ENCODE measurements around the gene BANP. TPM values are rescaled to one million over a fixed set of nuclear protein-coding genes. Genes with fewer than 3 reads are reported as not detected.
"Not testable (repeated sequence)": the region's sequence is repeated elsewhere in the genome, so short reads cannot be mapped to it uniquely, and the experiment has no call there.

The BANP gene
- total RNA-seq, 8 experiments from 2014 or later = 12.9 to 28.1 (median 18.5) TPM

DNA sequence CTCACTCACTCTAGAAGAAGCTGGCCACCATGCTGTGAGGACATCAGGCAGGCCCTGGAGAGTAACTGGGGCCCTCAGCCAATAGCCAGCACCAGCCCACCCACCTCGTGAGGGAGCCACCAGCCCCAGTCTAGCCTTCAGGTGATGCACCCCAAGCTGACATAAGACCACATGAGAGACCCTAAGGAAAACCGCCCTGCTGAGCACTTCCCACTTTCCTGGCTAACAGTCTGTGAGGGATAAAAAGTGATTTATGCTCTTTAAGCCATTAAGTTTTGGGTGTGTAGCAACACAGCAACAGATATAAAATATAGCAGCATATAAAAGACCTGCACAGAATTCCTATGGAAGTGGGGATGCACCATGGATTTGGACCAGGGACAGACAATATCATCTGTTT is 145.4 kb downstream of the BANP start:
- H3K27ac ChIP-seq; ATAC-seq (replicated peaks in 6 of 8); H3K4me3 ChIP-seq; in situ Hi-C loops (cut with MboI; ENCODE audit: low pct_unique_long_range_greater_than_20kb in 2 of 9, low sequenced_read_pairs in 9 of 9, unreplicated experiment in 9 of 9): not testable (repeated sequence)
- WGBS, 10 experiments = 0 to 100% (median 80%) methylated on average over 1 of the region's 2 CpGs; no CpG with 5 or more reads in 6 of the 10 experiments
- peaks cover 5 to 12% of the 10 kb centered on the region in 2 donors for H3K4me1 ChIP-seq (replicated peaks in 1 of 2)

DNA sequence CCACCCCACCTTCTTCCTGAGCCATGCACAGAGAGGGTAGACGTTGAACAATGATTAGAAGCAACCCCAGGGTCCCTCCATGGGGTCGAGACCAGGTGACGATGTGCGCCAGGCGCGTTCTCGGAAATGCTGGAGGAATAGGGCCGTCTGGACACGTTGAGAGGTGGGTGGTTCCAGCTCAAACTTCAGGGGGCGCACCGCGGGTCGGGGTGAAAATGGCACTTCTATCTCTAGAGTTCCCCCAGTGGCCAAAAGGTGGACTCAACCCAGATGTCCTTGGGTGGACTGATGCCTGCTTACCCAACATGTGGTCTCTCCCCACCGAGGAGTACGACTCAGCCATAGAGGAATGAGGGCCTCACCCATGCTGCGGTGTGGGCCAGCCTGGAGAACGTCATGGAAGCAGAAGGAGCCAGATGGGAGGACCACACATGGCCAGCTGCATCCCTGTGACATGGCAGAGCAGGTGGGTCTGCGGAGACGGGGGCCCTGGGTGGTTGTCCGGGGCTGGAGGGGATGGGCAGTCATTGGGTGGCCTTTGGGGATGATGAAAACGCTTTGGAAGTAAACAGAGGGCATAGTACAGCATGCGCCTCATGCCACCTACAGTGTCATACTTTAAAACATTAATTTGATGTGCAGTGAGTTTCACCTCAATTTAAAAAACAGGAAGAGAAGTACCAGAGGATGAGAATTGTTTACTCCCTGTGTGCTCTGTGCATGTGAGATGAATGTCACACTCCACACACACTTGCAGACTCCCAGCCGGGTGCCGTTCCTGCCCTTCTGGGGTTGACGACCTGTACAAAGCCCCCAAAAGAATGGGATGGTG is 147.7 kb downstream of the BANP start:
- 67 to 100% (median 93%) methylated on average over 1 to 7 of the region's 25 CpGs; no CpG with 5 or more reads in 4 of the 10 experiments for WGBS, 10 experiments
- H3K27ac ChIP-seq; H3K4me3 ChIP-seq; in situ Hi-C loops (cut with MboI; ENCODE audit: low pct_unique_long_range_greater_than_20kb in 2 of 9, low sequenced_read_pairs in 9 of 9, unreplicated experiment in 9 of 9); H3K4me1 ChIP-seq (replicated peaks in 1 of 2): not testable (repeated sequence)
- ATAC-seq (replicated peaks in 6 of 8) = peak in 2 of 8 experiments; percentile 44 to 76

DNA sequence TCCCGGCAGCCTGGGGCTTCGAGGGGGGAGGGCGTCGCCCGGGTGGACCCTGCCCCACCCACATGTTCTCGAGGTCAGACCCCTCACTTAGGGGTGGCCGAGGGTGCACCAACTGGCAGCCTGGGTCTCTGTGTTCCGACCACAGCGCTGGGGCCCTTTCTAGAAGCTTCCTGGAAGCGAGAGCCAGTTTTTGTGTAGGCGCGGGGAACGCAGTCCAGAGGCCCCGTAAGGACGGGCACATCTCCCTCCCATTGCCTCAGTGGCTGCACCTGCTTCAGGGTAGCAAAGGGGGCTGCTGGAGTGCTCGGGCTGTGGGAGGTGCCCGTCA is 148.3 kb downstream of the BANP start:
- H3K4me3 ChIP-seq = no peak overlapping the region
- in situ Hi-C loops (cut with MboI; ENCODE audit: low pct_unique_long_range_greater_than_20kb in 2 of 9, low sequenced_read_pairs in 9 of 9, unreplicated experiment in 9 of 9) = no loop called here
- no peak for ATAC-seq (replicated peaks in 6 of 8)

DNA sequence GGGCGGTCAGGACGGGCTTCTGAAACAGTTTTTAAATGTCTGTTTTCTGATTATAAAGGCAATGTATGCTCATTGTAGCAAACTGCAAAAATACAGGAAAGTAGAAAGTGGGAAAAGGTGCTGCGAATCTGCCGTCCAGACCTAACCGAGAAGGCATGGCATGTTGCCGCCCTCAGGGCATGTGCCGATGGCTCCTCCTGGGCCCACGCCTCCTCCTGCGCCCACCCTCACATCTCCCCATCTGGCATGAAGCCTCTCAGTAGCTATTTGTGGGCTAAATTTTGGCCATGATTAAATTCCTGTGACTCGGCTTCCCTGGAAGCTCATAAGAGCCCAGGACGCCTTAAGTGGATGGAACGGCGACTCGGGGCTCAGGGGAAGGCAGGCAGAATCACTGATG is 148.7 kb downstream of the BANP start:
- ATAC-seq (replicated peaks in 6 of 8); in situ Hi-C loops (cut with MboI; ENCODE audit: low pct_unique_long_range_greater_than_20kb in 2 of 9, low sequenced_read_pairs in 9 of 9, unreplicated experiment in 9 of 9); H3K4me3 ChIP-seq; H3K27ac ChIP-seq; H3K4me1 ChIP-seq (replicated peaks in 1 of 2): not testable (repeated sequence)
- 35 to 90% methylated on average over 2 to 4 of the region's 14 CpGs; no CpG with 5 or more reads in 8 of the 10 experiments for WGBS, 10 experiments

More for the DNA sequence above, 148.3 kb downstream of the BANP start:
- 0 to 100% (median 86%) methylated on average over 1 to 2 of the region's 17 CpGs; no CpG with 5 or more reads in 7 of the 10 experiments for WGBS, 10 experiments
- Histone ChIP-seq H3K4me1 (replicated peaks in 1 of 2) (peaks cover 0 to 2% of the 10 kb centered on the region in 2 donors), H3K27ac (no peak overlapping the region)

DNA sequence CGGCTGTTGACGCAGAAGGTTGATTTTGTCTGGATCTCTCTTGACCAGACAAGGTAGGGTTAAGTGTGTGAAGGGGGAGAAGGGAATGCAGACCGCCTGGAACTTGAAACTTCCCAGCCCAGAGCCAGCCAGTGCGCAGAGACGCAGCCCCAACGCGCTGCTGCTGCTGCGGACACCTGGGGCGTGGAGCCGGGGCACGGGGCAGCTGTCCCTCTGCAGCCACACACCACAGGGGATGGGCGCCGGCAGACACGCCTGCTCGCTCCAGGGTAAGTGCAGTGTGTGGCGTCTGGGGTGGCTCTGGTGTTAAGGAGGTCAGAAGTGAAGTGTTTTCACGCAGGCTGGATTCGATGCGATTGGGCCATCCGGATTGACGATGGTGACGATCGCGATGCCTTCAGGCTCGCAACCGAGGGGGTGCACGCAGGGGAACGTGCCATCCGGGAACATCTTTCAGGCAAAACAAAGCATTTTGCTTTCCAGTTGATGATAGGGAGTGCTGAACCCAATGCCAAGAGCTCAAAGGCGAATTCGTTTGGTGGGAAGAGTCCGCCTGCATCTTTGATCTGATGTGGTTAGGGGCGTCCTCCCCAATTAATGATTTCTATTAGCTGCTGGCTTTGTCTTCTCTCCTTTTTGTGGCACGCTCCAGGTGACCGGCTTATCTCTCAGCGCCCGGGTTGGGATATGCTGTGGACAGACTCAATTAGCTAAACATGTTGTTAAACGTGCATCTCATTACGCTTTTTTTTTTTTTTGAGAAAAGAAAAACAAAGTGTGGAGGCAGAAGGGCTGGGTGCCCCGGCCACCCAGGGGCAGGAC is 149.8 kb downstream of the BANP start:
- WGBS, 10 experiments = 0 to 40% (median 18%) methylated on average over 1 to 7 of the region's 40 CpGs; no CpG with 5 or more reads in 4 of the 10 experiments
- H3K4me3 ChIP-seq = peak overlapping the region in 4 of 5 donors; percentile 0 to 14 (median 10)
- H3K27ac ChIP-seq; H3K4me1 ChIP-seq (replicated peaks in 1 of 2); in situ Hi-C loops (cut with MboI; ENCODE audit: low pct_unique_long_range_greater_than_20kb in 2 of 9, low sequenced_read_pairs in 9 of 9, unreplicated experiment in 9 of 9): not testable (repeated sequence)
- peak; percentile 38 to 87 (median 76) for ATAC-seq (replicated peaks in 6 of 8)

DNA sequence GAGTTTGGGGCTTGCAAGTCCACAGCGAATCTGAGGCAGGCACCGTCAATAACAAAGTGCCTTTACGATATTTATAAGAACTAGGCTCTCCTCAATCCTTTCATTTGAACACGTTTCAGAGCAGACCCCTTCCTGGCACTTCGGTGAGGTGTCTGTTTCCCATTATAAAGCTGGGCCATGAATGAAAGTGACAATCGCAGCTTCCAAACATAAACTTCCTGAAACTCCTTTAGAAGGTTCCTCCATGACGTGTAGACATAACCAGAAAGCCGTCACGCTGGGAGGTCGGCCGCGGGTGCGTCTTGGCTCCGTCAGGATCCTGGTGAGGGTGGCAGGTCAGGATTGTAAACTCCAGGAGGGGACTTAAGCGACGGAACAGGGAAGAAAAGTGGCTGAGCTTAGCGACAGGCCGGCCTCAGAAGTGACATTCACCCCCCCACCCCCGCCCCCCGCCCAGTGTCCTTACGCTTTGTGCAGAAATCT is 150.4 kb downstream of the BANP start:
- H3K4me3 ChIP-seq; ATAC-seq (replicated peaks in 6 of 8); in situ Hi-C loops (cut with MboI; ENCODE audit: low pct_unique_long_range_greater_than_20kb in 2 of 9, low sequenced_read_pairs in 9 of 9, unreplicated experiment in 9 of 9); H3K27ac ChIP-seq; H3K4me1 ChIP-seq (replicated peaks in 1 of 2): not testable (repeated sequence)
- WGBS, 10 experiments = 10% methylated on average over 3 of the region's 21 CpGs; no CpG with 5 or more reads in 9 of the 10 experiments

DNA sequence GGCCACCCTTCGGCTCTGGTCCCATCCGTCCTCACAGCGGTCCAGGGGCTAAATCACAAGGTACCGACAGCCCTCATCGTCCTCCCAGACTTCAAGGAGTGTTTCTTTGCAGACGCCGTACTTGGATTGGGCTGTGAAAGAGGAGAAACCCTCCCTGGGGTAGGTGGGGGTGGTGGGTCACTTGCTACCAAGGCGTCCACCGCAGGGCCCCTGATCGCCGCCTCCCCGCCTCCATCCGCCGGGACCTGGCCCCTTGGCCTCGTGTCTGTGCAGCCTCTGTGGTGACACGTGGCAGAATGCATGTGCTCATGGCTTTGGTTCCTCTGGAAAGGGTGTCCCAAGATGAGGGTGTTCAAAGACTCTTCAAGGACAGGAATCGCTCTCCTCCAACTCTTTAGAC is 151.4 kb downstream of the BANP start:
- ATAC-seq (replicated peaks in 6 of 8) = no peak
- 87 to 100% (median 97%) methylated on average over 1 to 3 of the region's 17 CpGs; no CpG with 5 or more reads in 6 of the 10 experiments for WGBS, 10 experiments
- Histone ChIP-seq H3K4me3 (no peak overlapping the region), H3K27ac (no peak overlapping the region), H3K4me1 (replicated peaks in 1 of 2) (peaks cover 0 to 2% of the 10 kb centered on the region in 2 donors)
- in situ Hi-C loops (cut with MboI; ENCODE audit: low pct_unique_long_range_greater_than_20kb in 2 of 9, low sequenced_read_pairs in 9 of 9, unreplicated experiment in 9 of 9) = no loop called here

DNA sequence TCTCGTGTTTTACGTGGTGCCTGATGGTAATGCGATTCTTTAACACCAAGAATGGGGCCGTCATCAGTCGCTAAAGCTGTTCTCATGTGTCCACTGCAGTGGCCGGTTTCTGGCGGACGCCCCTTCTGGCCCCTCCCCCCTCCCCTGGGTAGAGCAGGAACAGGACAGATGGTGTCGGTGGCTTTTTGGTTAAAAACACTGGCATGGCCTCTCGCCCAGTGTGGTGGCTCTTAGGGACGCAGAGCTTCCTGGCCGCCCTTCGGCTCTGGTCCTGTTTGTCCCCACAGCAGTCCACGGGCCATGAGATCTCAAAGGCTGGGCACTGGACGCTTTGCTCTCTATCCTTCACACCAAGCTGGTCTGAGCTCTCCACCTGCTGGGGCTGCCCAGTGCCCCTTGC is 151.8 kb downstream of the BANP start:
- 67 to 100% (median 84%) methylated on average over 1 to 7 of the region's 15 CpGs; no CpG with 5 or more reads in 4 of the 10 experiments for WGBS, 10 experiments
- Histone ChIP-seq H3K4me3 (no peak overlapping the region), H3K4me1 (replicated peaks in 1 of 2) (peaks cover 0 to 2% of the 10 kb centered on the region in 2 donors), H3K27ac (no peak overlapping the region)
- ATAC-seq (replicated peaks in 6 of 8) = no peak
- in situ Hi-C loops (cut with MboI; ENCODE audit: low pct_unique_long_range_greater_than_20kb in 2 of 9, low sequenced_read_pairs in 9 of 9, unreplicated experiment in 9 of 9) = no loop called here

DNA sequence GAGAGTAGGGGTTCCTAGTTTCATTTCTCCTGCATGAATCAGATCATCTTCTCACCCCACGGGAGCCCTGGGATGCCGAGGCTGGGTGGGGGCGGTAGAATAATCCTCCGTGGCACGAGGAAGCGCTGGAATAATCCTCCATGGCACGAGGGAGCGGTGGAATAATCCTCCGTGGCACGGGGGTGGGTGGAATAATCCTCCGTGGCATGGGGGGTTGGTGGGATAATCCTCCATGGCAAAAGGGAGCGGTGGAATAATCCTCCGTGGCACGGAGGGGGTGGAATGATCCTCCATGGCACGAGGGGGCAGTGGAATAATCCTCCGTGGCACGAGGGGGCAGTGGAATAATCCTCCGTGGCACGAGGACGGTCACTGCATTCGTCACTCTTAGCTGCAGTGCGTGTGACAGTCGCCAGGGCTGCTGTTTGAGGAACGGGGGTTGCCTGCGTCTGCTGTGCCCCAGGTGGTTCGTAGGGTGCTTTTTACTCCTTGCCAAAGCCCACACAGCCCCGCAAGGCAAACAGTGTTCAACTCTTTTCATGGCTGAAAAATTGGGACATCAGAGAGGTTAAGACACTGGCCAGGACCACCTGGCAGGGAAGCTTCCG is 152.5 kb downstream of the BANP start:
- H3K4me1 ChIP-seq (replicated peaks in 1 of 2) = peaks cover 0 to 2% of the 10 kb centered on the region in 2 donors
- no peak overlapping the region for H3K27ac ChIP-seq
- H3K4me3 ChIP-seq = no peak overlapping the region
- 90% methylated on average over 2 of the region's 28 CpGs; no CpG with 5 or more reads in 9 of the 10 experiments for WGBS, 10 experiments
- no peak for ATAC-seq (replicated peaks in 6 of 8)
- in situ Hi-C loops (cut with MboI; ENCODE audit: low pct_unique_long_range_greater_than_20kb in 2 of 9, low sequenced_read_pairs in 9 of 9, unreplicated experiment in 9 of 9) = no loop called here

DNA sequence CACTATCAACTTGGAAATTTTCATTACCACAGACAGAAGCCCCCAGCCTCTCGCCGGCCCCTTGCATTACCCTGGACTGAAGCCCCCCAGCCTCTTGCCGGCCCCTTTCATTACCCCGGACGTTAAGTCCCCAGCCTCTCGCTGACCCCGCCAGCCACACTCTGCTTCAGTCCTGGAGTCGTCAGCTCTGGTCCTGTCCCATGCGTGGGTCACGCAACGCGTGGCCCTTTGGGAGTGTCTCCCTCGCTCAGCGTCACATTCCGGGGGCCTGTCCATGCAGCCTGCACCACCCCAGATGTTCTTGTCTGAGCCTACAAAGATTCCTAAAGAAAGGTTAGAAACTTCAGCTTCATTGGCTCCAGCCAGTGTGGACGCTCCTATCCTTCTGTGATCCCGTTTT is 153.1 kb downstream of the BANP start:
- ATAC-seq (replicated peaks in 6 of 8) = peak in 1 of 8 experiments; percentile 27
- H3K4me3 ChIP-seq; H3K4me1 ChIP-seq (replicated peaks in 1 of 2); in situ Hi-C loops (cut with MboI; ENCODE audit: low pct_unique_long_range_greater_than_20kb in 2 of 9, low sequenced_read_pairs in 9 of 9, unreplicated experiment in 9 of 9); H3K27ac ChIP-seq: not testable (repeated sequence)
- WGBS, 10 experiments = 78 to 100% methylated on average over 1 to 3 of the region's 17 CpGs; no CpG with 5 or more reads in 8 of the 10 experiments

DNA sequence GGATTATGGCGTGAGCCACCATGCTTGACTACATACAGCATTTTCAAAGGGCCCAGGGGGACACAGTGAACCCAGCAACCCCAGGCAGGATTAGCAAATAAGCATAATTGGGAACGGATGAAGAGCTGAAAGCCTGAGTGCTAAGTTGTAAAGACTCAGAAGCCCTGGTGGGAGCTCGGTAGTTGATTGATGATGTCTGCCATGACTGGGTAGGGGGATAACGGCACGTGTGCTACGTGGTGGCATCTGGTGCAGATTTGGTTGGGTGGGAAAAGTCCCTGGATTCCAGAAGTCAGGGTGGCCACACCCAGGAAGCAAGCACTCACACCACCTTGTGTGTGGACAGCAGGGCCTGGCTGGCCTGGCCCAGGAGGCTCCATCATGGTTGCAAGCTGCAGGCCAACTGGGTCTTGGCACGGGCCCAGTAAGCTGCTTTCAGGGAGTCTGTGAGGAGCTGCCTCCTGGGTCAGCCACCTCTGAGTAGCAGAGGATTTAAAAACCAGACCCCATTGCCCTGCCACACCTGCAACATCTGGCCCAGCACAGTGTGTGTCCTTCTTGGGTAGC is 154.4 kb downstream of the BANP start:
- H3K4me3 ChIP-seq; in situ Hi-C loops (cut with MboI; ENCODE audit: low pct_unique_long_range_greater_than_20kb in 2 of 9, low sequenced_read_pairs in 9 of 9, unreplicated experiment in 9 of 9); ATAC-seq (replicated peaks in 6 of 8); H3K27ac ChIP-seq: not testable (repeated sequence)
- H3K4me1 ChIP-seq (replicated peaks in 1 of 2) = peaks cover 9 to 11% of the 10 kb centered on the region in 2 donors
- WGBS, 10 experiments = 60 to 96% methylated on average over 1 to 4 of the region's 7 CpGs; no CpG with 5 or more reads in 8 of the 10 experiments

DNA sequence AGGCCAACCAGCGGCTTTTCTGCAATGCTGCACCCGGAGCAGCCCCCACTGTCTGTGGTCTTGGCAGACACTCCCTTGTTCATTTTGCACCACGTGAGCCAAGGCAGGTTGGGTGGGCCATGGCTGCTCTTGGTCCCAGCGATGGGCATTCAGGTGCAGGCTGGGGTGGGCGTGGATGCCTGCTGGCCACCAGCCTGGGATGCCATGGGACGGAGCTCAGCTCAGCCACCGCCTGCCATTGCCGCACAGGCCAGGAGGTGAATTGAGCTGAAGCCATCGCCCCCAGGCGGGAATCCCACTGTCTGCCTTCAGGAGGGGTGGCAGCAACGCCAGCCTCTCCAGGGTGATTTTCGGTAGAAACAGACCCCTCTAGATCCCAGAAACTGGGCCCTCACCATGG is 155.3 kb downstream of the BANP start:
- H3K4me3 ChIP-seq; H3K27ac ChIP-seq; in situ Hi-C loops (cut with MboI; ENCODE audit: low pct_unique_long_range_greater_than_20kb in 2 of 9, low sequenced_read_pairs in 9 of 9, unreplicated experiment in 9 of 9); ATAC-seq (replicated peaks in 6 of 8): not testable (repeated sequence)
- H3K4me1 ChIP-seq (replicated peaks in 1 of 2) = peaks cover 9 to 13% of the 10 kb centered on the region in 2 donors
- WGBS, 10 experiments = no CpG with 5 or more reads among the region's 12 CpGs

Measured in motor neuron (in vitro differentiated cells).